Activated naive CD8-positive, alpha-beta T cell treated with anti-CD3 and anti-CD28 coated beads, Interleukin-2, amount 10 ng/mL, durations not matched to agents 7 days and 5 days (primary cell): ENCODE data around the gene MARVELD2. TPM values are rescaled to one million over a fixed set of nuclear protein-coding genes. Genes with fewer than 3 reads are reported as not detected.

ENCODE experiments used
- ATAC-seq: fragments of 150-1000 bp; cut with Tn5 transposase; one replicate; pipeline ENCODE4 v1.10.0; 2021; ENCODE audit warnings: low read depth, moderate library complexity
- POLR2A ChIA-PET: fragments of 350-600 bp; sonication (Branson Sonifier 250); formaldehyde crosslinking; loops from one replicate; lab custom pipeline; 2021; ENCODE audit warnings: antibody characterized with exemption; lab: Charles Lee
- DNase-seq: peaks from one replicate; pipeline ENCODE4 v3.0.0; 2021
- H3K27ac Mint-ChIP-seq: one replicate; pipeline ENCODE4 v1.8.0; 2022; ENCODE audit warnings: mild to moderate bottlenecking, mixed read lengths
- H3K27me3 Mint-ChIP-seq: one replicate; pipeline ENCODE4 v1.8.0; 2022; ENCODE audit warnings: mild to moderate bottlenecking, moderate library complexity, mixed read lengths
- H3K36me3 Mint-ChIP-seq: one replicate; pipeline ENCODE4 v1.8.0; 2021; ENCODE audit warnings: mild to moderate bottlenecking, mixed read lengths
- H3K4me1 Mint-ChIP-seq: one replicate; pipeline ENCODE4 v1.8.0; 2021; ENCODE audit warnings: mixed read lengths
- H3K4me3 Mint-ChIP-seq: one replicate; pipeline ENCODE4 v1.8.0; 2022; ENCODE audit warnings: mild to moderate bottlenecking, moderate library complexity, mixed read lengths
- H3K9me3 Mint-ChIP-seq: one replicate; pipeline ENCODE4 v1.8.0; 2021; ENCODE audit warnings: mixed read lengths
- total RNA-seq, 2 experiments: library from RNA; stranded (reverse); gene quantifications; one replicate each; pipeline ENCODE4 v1.2.3, GENCODE V29; 2021

Gene MARVELD2
- total RNA-seq, 2 experiments from 2014 or later, result 0.42 to 0.43 TPM

DNA sequence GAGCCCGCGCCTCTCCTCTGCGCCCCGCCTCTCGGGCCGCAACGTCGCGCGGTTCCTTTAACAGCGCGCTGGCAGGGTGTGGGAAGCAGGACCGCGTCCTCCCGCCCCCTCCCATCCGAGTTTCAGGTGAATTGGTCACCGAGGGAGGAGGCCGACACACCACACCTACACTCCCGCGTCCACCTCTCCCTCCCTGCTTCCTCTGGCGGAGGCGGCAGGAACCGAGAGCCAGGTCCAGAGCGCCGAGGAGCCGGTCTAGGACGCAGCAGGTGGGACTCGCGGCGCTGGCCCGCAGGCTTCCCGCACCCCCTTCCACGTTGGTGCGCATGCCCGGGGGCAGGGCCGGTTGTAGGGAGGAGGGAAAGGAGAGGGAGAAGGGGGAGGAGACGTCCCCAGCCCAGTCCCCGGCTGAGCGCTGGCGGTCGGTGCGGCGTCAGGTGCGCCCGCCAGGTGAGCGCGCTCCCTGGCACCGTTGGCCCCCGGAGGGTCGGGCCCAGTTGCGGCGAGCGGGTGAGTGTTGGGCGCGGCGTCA is 77.5 kb downstream of the MARVELD2 start, which contains the start of gene OCLN:
Gene OCLN (plus strand): TSS at position 400 of the 532 bp plus-strand sequence. CDS start 11,455 bp downstream, outside the sequence.
- H3K27ac Mint-ChIP-seq, result no peak within 1 kb of the TSS
- no peaks in the 10 kb centered on the region for H3K9me3 Mint-ChIP-seq
- peaks cover 72% of the 10 kb centered on the region for H3K27me3 Mint-ChIP-seq
- H3K4me3 Mint-ChIP-seq, result peak within 1 kb of the TSS; percentile 79
- H3K36me3 Mint-ChIP-seq, result no peaks in the 10 kb centered on the region
- DNase-seq (peak; percentile 41), ATAC-seq (no peak)
- H3K4me1 Mint-ChIP-seq, result peaks cover 6% of the 10 kb centered on the region
- POLR2A ChIA-PET, result no interaction called here

- DNase-seq, result peak; percentile 39
- Mint-ChIP-seq H3K9me3 (no peaks in the 10 kb centered on the region), H3K4me3 (peak overlapping the region; percentile 79), H3K27ac (no peak overlapping the region), H3K36me3 (no peaks in the 10 kb centered on the region), H3K4me1 (peaks cover 6% of the 10 kb centered on the region), H3K27me3 (peaks cover 72% of the 10 kb centered on the region)
- ATAC-seq, result no peak
- POLR2A ChIA-PET, result no interaction called here
Observed at GRCh38 chr5:69492923-69493395, 78.0 kb downstream of the MARVELD2 start.

DNA sequence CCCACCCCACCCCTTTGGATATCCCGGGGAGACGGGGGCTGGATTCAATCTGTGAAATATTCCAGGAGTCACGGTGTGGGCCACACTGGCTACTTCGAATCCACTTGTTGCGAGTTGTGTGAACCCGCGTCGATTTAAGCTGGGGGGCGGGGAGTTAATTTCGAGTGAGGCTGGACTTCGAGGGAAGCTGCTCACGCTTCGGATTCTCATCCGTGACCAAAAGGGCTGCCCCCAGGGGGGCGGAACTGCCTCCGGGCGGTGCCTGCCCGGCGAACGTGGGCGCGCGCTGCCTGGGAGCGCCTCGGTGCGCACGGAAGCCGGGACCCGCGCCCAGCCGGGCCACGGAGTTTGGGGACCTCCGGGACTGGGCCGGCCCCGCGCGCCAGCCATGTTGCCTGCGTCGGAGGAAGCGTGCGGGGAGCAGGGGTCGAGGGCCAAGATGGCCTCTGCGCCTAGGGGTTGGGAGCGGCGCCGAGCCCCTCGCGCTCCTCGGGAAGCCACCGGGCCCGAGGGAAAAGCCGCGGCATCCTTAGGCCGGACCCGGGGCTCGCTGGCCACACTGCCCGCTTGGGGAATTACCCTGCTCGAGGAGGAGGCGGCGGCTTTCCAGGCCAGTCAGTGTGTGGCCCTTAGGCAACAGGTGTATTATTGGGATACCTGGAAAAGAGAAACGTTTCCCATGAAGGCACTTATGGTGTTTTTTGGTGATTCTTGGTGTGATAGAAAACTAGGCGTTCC is 78.6 kb downstream of the MARVELD2 start:
- ATAC-seq, result peak; percentile 41
- peak; percentile 35 for DNase-seq
- POLR2A ChIA-PET, result no interaction called here
- Mint-ChIP-seq H3K9me3 (no peaks in the 10 kb centered on the region), H3K27ac (no peak overlapping the region), H3K27me3 (peaks cover 70% of the 10 kb centered on the region), H3K36me3 (no peaks in the 10 kb centered on the region), H3K4me1 (peaks cover 6% of the 10 kb centered on the region), H3K4me3 (peak overlapping the region; percentile 79)

Other genes with a start within 250 kb of the MARVELD2 start
- gene CCNB1, start 248.0 kb upstream of the MARVELD2 start, total RNA-seq, result 100 to 1,000 TPM; 116 to 118 TPM
- gene CENPH, start 225.5 kb upstream of the MARVELD2 start, total RNA-seq, result 10 to 100 TPM; 41.3 to 42.8 TPM
- 10 to 100 TPM; 21.2 to 23.7 TPM for gene CDK7, start 180.2 kb upstream of the MARVELD2 start, total RNA-seq
- gene CCDC125, start 82.3 kb upstream of the MARVELD2 start, total RNA-seq, result 10 to 100 TPM in 1 of 2 experiments, 1 to 10 TPM in 1; 8.3 to 12.0 TPM
- 10 to 100 TPM; 24.7 to 33.3 TPM for gene AK6, start 45.6 kb upstream of the MARVELD2 start, total RNA-seq
- gene TAF9, start 45.6 kb upstream of the MARVELD2 start, total RNA-seq, result 10 to 100 TPM; 47.3 to 52.9 TPM
- 10 to 100 TPM; 25.8 to 28.2 TPM for gene RAD17, start 45.3 kb upstream of the MARVELD2 start, total RNA-seq
- gene OCLN, start 77.7 kb downstream of the MARVELD2 start, total RNA-seq, result 1 to 10 TPM; 2.6 to 3.3 TPM
- gene GTF2H2C, start 145.1 kb downstream of the MARVELD2 start, total RNA-seq, result 10 to 100 TPM; 33.4 to 33.8 TPM